SU-DHL-6 (cell line): Measurements from ENCODE around the gene MYOM1.

Source experiments
- H2AFZ ChIP-seq: fragments of 200-600 bp; sonication (generic); 2 replicates; pipeline ENCODE4 v1.6.1; 2014; ENCODE audit warnings: low read depth, mild to moderate bottlenecking, moderate library complexity, mixed read lengths, antibody characterized with exemption, low read length; ENCODE audit not compliant: severe bottlenecking
- H3F3A ChIP-seq: fragments of 200-600 bp; shearing (Covaris generic); 2 replicates; pipeline ENCODE4 v1.6.0; 2016; ENCODE audit warnings: antibody characterized with exemption, mild to moderate bottlenecking; ENCODE audit not compliant: insufficient read depth
- H3K27ac ChIP-seq: fragments of 200-600 bp; sonication (generic); 2 replicates; pipeline ENCODE4 v1.5.1; 2016; ENCODE audit warnings: low read depth, mild to moderate bottlenecking, low read length, moderate library complexity, mixed read lengths
- H3K27me3 ChIP-seq: fragments of 200-600 bp; sonication (generic), shearing (Covaris generic); 2 replicates; pipeline ENCODE4 v1.6.0; 2014; ENCODE audit warnings: mild to moderate bottlenecking, low read length
- H3K36me3 ChIP-seq: fragments of 200-600 bp; sonication (generic); 2 replicates; pipeline ENCODE4 v1.6.1; 2014; ENCODE audit warnings: mild to moderate bottlenecking, low read length, mixed read lengths
- H3K4me2 ChIP-seq: fragments of 300-600, 200-600 bp; shearing (Covaris generic), sonication (generic); 2 replicates; pipeline ENCODE4 v1.6.0; 2014; ENCODE audit warnings: low read length, low read depth, mild to moderate bottlenecking; ENCODE audit not compliant: poor library complexity, severe bottlenecking
- H3K4me3 ChIP-seq: fragments of 200-600 bp; sonication (generic); 2 replicates; pipeline ENCODE4 v1.5.1; 2014; ENCODE audit warnings: antibody characterized with exemption, low read length, mild to moderate bottlenecking, mixed read lengths; ENCODE audit not compliant: insufficient read depth, poor library complexity, severe bottlenecking
- H3K79me2 ChIP-seq: fragments of 200-600 bp; sonication (generic); 2 replicates; pipeline ENCODE4 v1.6.1; 2014; ENCODE audit warnings: mild to moderate bottlenecking, low read length, moderate library complexity; ENCODE audit not compliant: insufficient read depth
- H3K9ac ChIP-seq: fragments of 200-600 bp; sonication (generic); 2 replicates; pipeline ENCODE4 v1.7.0; 2014; ENCODE audit warnings: mild to moderate bottlenecking, low read length
- H3K9me2 ChIP-seq: fragments of 200-600 bp; sonication (generic); replicated peaks from 2 replicates; pipeline ENCODE4 v1.6.1; 2014; ENCODE audit warnings: low read length; ENCODE audit not compliant: insufficient read depth
- H3K9me3 ChIP-seq: fragments of 200-600 bp; sonication (generic); 2 replicates; pipeline ENCODE4 v1.6.1; 2014; ENCODE audit warnings: low read length, mixed read lengths; ENCODE audit not compliant: insufficient read depth
- H4K20me1 ChIP-seq: fragments of 200-600 bp; sonication (generic); 2 replicates; pipeline ENCODE4 v1.6.1; 2014; ENCODE audit warnings: low read depth, mild to moderate bottlenecking, antibody characterized with exemption, low read length, moderate library complexity, mixed read lengths
- EZH2phosphoT487 ChIP-seq: fragments of 200-600 bp; sonication (generic), shearing (Covaris generic); conservative IDR thresholded peaks from 2 replicates; pipeline ENCODE4 v1.6.1; 2018; ENCODE audit warnings: mild to moderate bottlenecking, antibody characterized with exemption, low read length, moderate library complexity, mixed read lengths
- TF ChIP-seq, protein P1 (sequence below): fragments of 200-600 bp; sonication (generic); IDR thresholded peaks from one replicate; pipeline ENCODE4 v1.5.1; 2017; ENCODE audit warnings: antibody characterized with exemption, mild to moderate bottlenecking, low read length, moderate library complexity; ENCODE audit not compliant: insufficient read depth, poor library complexity, severe bottlenecking

Gene MYOM1

DNA sequence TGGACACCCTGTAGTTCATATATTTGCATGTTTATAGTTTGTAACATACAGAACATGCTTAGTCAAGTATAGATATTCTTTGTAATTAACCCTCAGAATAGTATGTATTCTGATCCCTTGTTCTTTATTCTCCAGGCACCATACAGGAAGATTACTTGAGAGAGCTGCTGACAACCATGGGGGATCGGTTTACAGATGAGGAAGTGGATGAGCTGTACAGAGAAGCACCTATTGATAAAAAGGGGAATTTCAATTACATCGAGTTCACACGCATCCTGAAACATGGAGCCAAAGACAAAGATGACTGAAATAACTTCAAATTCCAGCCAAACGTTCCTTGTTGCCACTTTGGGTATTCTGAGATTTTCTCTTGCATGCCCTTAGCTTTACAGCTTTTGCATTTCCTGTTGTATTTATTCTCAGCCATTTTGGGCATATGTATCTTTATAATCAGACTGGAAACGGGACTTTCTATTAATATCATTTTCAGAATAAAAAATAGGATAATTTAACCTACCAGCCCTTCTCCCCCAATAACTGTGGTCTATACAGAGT, 35.9 kb upstream of the MYOM1 start:
- no peaks in the 10 kb centered on the region for H3K9me2 ChIP-seq
- no peak overlapping the region for H3K9ac ChIP-seq
- H3K36me3 ChIP-seq = peaks cover 41% of the 10 kb centered on the region
- H3K4me3 ChIP-seq = no peak overlapping the region
- H2AFZ ChIP-seq = no peak overlapping the region
- no peak overlapping the region for H3K4me2 ChIP-seq
- no peak for TF ChIP-seq EZH2phosphoT487
- TF ChIP-seq, protein P1, sequence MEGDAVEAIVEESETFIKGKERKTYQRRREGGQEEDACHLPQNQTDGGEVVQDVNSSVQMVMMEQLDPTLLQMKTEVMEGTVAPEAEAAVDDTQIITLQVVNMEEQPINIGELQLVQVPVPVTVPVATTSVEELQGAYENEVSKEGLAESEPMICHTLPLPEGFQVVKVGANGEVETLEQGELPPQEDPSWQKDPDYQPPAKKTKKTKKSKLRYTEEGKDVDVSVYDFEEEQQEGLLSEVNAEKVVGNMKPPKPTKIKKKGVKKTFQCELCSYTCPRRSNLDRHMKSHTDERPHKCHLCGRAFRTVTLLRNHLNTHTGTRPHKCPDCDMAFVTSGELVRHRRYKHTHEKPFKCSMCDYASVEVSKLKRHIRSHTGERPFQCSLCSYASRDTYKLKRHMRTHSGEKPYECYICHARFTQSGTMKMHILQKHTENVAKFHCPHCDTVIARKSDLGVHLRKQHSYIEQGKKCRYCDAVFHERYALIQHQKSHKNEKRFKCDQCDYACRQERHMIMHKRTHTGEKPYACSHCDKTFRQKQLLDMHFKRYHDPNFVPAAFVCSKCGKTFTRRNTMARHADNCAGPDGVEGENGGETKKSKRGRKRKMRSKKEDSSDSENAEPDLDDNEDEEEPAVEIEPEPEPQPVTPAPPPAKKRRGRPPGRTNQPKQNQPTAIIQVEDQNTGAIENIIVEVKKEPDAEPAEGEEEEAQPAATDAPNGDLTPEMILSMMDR = no peak
- no peaks in the 10 kb centered on the region for H3K27me3 ChIP-seq
- H3K79me2 ChIP-seq = peaks cover 24% of the 10 kb centered on the region
- no peak overlapping the region for H3K27ac ChIP-seq
- peaks cover 20% of the 10 kb centered on the region; the same call in 1 of the 2 replicates for H4K20me1 ChIP-seq
- peaks cover 22% of the 10 kb centered on the region; the same call in 1 of the 2 replicates for H3F3A ChIP-seq
- no peaks in the 10 kb centered on the region for H3K9me3 ChIP-seq

DNA sequence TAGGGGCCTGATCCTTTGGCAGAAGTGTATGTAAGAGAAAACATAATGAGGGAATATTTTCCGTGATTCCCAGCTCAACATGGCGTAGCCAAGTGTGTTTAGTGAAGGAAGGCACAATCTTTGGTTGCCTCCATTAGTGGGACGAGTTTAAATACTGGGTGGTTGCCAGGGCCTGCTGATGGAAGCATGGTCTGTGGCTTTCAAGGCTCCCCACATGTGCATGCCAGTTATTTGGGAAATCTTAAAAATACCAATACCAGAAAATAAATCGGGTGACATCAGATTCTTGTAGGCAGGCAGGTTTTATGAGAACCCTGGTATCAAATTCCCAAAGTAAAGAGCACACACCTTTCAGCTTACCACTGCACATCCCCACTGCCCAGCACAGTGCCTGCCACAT, 35.0 kb upstream of the MYOM1 start:
- TF ChIP-seq, protein P1 = no peak
- no peak for TF ChIP-seq EZH2phosphoT487
- Histone ChIP-seq H4K20me1 (peaks cover 20% of the 10 kb centered on the region; the same call in 1 of the 2 replicates), H3K27me3 (no peaks in the 10 kb centered on the region), H3K9ac (no peak overlapping the region), H3K9me2 (no peaks in the 10 kb centered on the region), H3K27ac (no peak overlapping the region), H3K36me3 (peaks cover 41% of the 10 kb centered on the region), H3K9me3 (no peaks in the 10 kb centered on the region), H2AFZ (no peak overlapping the region), H3K4me3 (no peak overlapping the region), H3K79me2 (peaks cover 33% of the 10 kb centered on the region), H3K4me2 (no peak overlapping the region), H3F3A (peaks cover 18% of the 10 kb centered on the region; the same call in 1 of the 2 replicates)

DNA sequence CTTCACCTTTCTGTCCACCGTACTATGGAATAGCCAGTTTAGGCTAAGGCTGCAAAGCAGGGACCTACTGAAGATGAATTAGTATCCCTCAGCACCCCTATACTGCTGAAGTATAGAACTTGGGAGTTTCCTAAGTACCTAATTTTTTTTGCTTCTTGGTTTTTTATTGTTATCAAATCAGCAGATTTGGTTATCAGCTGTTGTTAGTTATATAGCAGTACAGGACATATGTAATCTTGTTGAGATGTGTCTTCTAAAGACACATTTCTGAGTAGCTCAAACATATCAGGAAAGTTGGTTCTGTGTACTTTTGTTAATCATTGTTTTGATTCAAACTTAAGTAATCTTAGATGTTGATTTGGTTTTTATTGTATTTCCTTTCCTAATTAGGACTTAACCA, 33.1 kb upstream of the MYOM1 start:
- Histone ChIP-seq H4K20me1 (peaks cover 27% of the 10 kb centered on the region), H3K27ac (no peak overlapping the region), H3K36me3 (peaks cover 39% of the 10 kb centered on the region), H2AFZ (no peak overlapping the region), H3K9ac (no peak overlapping the region), H3K4me3 (no peak overlapping the region), H3K9me3 (no peaks in the 10 kb centered on the region), H3F3A (peaks cover 12% of the 10 kb centered on the region; the same call in 1 of the 2 replicates), H3K27me3 (no peaks in the 10 kb centered on the region), H3K79me2 (peaks cover 51% of the 10 kb centered on the region), H3K9me2 (no peaks in the 10 kb centered on the region), H3K4me2 (no peak overlapping the region)
- TF ChIP-seq, protein P1 = no peak
- TF ChIP-seq EZH2phosphoT487 = no peak
